ENCODE results near the gene ZMYND11. TPM values are rescaled to one million over a fixed set of nuclear protein-coding genes. Genes with fewer than 3 reads are reported as not detected.
A peak's percentile ranks its signal among the peaks of the same experiment; 100 is the strongest.
"Not testable (repeated sequence)": the region's sequence is repeated elsewhere in the genome, so short reads cannot be mapped to it uniquely, and the experiment has no call there.

ZMYND11 gene
- total RNA-seq, 1 donor from 2014 or later, result 68.0 TPM

GRCh38 chr10:132946-133898, 2.0 kb upstream of the ZMYND11 start:
- DNase-seq (ENCODE audit: low spot score), result no peak

GRCh38 chr10:134247-135131, 766 bp upstream of the ZMYND11 start:
- DNase-seq (ENCODE audit: low spot score), result no peak

GRCh38 chr10:135601-136464, 578 bp downstream of the ZMYND11 start:
- peak; percentile 91 for DNase-seq (ENCODE audit: low spot score)

GRCh38 chr10:136465-136762, 1.2 kb downstream of the ZMYND11 start:
- no peak for DNase-seq (ENCODE audit: low spot score)

GRCh38 chr10:137031-137430, 1.8 kb downstream of the ZMYND11 start:
- DNase-seq (ENCODE audit: low spot score), result no peak

- no peak for DNase-seq (ENCODE audit: low spot score)
These were observed 2.4 kb downstream of the ZMYND11 start for GRCh38 chr10:137606-138005.

GRCh38 chr10:142371-142770, 7.1 kb downstream of the ZMYND11 start:
- no peak for DNase-seq (ENCODE audit: low spot score)

- no peak for DNase-seq (ENCODE audit: low spot score)
These were observed 17.7 kb downstream of the ZMYND11 start for GRCh38 chr10:152915-153314.

- no peak for DNase-seq (ENCODE audit: low spot score)
These were observed 19.1 kb downstream of the ZMYND11 start for GRCh38 chr10:154348-154747.

GRCh38 chr10:167383-167782, 32.1 kb downstream of the ZMYND11 start:
- DNase-seq (ENCODE audit: low spot score), result no peak

GRCh38 chr10:173741-174140, 38.5 kb downstream of the ZMYND11 start:
- no peak for DNase-seq (ENCODE audit: low spot score)

GRCh38 chr10:176677-177076, 41.4 kb downstream of the ZMYND11 start:
- DNase-seq (ENCODE audit: low spot score), result no peak

- no peak for DNase-seq (ENCODE audit: low spot score)
These were observed 43.0 kb downstream of the ZMYND11 start for GRCh38 chr10:178208-178607.

- DNase-seq (ENCODE audit: low spot score), result no peak
These were observed 43.5 kb downstream of the ZMYND11 start for GRCh38 chr10:178723-179122.

GRCh38 chr10:182441-183201, 47.4 kb downstream of the ZMYND11 start:
- DNase-seq (ENCODE audit: low spot score), result no peak

GRCh38 chr10:184174-184573, 48.9 kb downstream of the ZMYND11 start:
- no peak for DNase-seq (ENCODE audit: low spot score)

- DNase-seq (ENCODE audit: low spot score), result no peak
These were observed 49.7 kb downstream of the ZMYND11 start for GRCh38 chr10:184911-185310.

- DNase-seq (ENCODE audit: low spot score), result not testable (repeated sequence)
These were observed 50.3 kb downstream of the ZMYND11 start for GRCh38 chr10:185571-185970.

- DNase-seq (ENCODE audit: low spot score), result no peak
These were observed 51.7 kb downstream of the ZMYND11 start for GRCh38 chr10:186911-187310.

GRCh38 chr10:188546-188945, 53.3 kb downstream of the ZMYND11 start:
- no peak for DNase-seq (ENCODE audit: low spot score)

- no peak for DNase-seq (ENCODE audit: low spot score)
These were observed 55.0 kb downstream of the ZMYND11 start for GRCh38 chr10:190216-190615.
